ENCODE measurements around the gene RCOR2. TPM values are rescaled to one million over a fixed set of nuclear protein-coding genes. Genes with fewer than 3 reads are reported as not detected.
A peak's percentile ranks its signal among the peaks of the same experiment; 100 is the strongest.

RCOR2 gene
- total and polyA plus RNA-seq, 2 of the 13 experiments (the other 11 are each of a cell fraction or from before 2014, with no cell fraction given): 8.3 to 8.5 TPM

DNA sequence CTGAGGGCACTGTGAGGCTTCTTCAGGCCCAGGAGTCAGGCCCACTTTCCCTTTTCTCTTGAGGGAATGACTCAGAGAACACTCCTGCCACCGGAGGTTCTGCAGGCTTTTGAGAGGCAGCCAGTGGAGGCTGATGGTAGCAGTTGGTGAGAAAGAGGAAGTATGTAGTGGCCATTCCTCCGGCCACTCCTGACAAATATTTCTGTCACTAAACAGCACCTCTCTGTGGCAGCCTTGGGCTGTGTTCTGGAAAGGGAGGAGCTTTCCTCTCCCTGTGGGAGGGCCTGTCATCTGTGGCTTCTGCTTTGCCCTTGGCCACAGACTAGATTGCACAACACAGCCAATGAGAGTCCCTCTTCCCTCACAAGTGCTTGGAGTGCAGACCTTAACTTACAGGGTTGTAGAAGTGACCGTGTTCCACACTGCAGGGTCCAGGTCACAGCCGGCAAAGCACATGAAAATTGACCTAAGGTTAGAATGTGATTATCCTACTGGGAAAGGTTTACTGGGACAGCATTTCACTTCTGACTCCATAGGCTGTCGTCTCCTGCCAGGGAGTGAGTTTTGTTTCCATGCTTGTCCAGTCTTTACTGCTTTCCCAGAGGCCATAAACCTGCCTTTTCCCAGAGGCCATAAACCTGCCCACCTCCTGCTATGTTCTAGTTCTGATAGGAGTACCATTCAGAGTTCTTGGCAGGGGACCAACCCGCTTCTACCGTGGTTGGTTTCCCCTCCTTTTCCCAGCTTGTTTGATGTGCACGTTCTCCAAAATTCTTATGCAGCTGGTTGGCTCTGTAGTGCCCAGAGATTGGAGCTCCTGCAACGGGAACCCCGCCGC lies 44.8 kb downstream of the RCOR2 start (continued):
- TF ChIP-seq CHD2 (IDR thresholded peaks at IDR 0.05; ENCODE audit: low read depth, low read length) (no peak), ZNF552 (CRISPR knock-in tag; IDR thresholded peaks at IDR 0.05; ENCODE audit: borderline replicate concordance) (no peak), CEBPG (CRISPR knock-in tag; IDR thresholded peaks at IDR 0.05) (peak; percentile 100), ZKSCAN8 (CRISPR knock-in tag; IDR thresholded peaks at IDR 0.05; ENCODE audit: borderline replicate concordance) (peak; percentile 68; the same call in 1 of the 2 replicates), ZNF446 (CRISPR knock-in tag; IDR thresholded peaks at IDR 0.05) (no peak), GATAD2A (CRISPR knock-in tag; IDR thresholded peaks at IDR 0.05) (peak; percentile 92), BRF2 (CRISPR knock-in tag; IDR thresholded peaks at IDR 0.05) (no peak; the same call in 1 of the 2 replicates), ZNF619 (CRISPR knock-in tag; IDR thresholded peaks at IDR 0.05) (no peak), ZNF850 (CRISPR knock-in tag; conservative IDR thresholded peaks at IDR 0.05) (no peak), ZNF264 (CRISPR knock-in tag; IDR thresholded peaks at IDR 0.05) (no peak), KDM5A (IDR thresholded peaks at IDR 0.05; ENCODE audit: borderline replicate concordance, low read length) (no peak), RBFOX2 (IDR thresholded peaks at IDR 0.05; ENCODE audit: low read depth, low read length) (no peak), ZNF367 (CRISPR knock-in tag; IDR thresholded peaks at IDR 0.05; ENCODE audit: borderline replicate concordance) (no peak), DR1 (CRISPR knock-in tag; IDR thresholded peaks at IDR 0.05) (no peak), RFX3 (CRISPR knock-in tag; IDR thresholded peaks at IDR 0.05) (no peak), MEF2D (CRISPR knock-in tag; IDR thresholded peaks at IDR 0.05) (no peak), TEAD3 (CRISPR knock-in tag; optimal IDR thresholded peaks at IDR 0.05; ENCODE audit: borderline replicate concordance) (peak; percentile 86), ZNF780A (CRISPR knock-in tag; IDR thresholded peaks at IDR 0.05) (no peak), ZNF605 (CRISPR knock-in tag; IDR thresholded peaks at IDR 0.05) (0 out of 2 replicates have a peak, but pooled peaks have one; percentile 44), GTF2F1 (IDR thresholded peaks at IDR 0.05; ENCODE audit: low read length) (no peak), NAIF1 (CRISPR knock-in tag; IDR thresholded peaks at IDR 0.05; ENCODE audit: borderline replicate concordance) (no peak), SP2 (CRISPR knock-in tag; IDR thresholded peaks at IDR 0.05) (peak; percentile 29; the same call in 1 of the 2 replicates), TOPORS (CRISPR knock-in tag; IDR thresholded peaks at IDR 0.05) (no peak), JUN (CRISPR knock-in tag; IDR thresholded peaks at IDR 0.05) (no peak)
- TF ChIP-seq, protein P1, sequence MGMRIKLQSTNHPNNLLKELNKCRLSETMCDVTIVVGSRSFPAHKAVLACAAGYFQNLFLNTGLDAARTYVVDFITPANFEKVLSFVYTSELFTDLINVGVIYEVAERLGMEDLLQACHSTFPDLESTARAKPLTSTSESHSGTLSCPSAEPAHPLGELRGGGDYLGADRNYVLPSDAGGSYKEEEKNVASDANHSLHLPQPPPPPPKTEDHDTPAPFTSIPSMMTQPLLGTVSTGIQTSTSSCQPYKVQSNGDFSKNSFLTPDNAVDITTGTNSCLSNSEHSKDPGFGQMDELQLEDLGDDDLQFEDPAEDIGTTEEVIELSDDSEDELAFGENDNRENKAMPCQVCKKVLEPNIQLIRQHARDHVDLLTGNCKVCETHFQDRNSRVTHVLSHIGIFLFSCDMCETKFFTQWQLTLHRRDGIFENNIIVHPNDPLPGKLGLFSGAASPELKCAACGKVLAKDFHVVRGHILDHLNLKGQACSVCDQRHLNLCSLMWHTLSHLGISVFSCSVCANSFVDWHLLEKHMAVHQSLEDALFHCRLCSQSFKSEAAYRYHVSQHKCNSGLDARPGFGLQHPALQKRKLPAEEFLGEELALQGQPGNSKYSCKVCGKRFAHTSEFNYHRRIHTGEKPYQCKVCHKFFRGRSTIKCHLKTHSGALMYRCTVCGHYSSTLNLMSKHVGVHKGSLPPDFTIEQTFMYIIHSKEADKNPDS (CRISPR knock-in tag; IDR thresholded peaks at IDR 0.05): no peak
- TF ChIP-seq, protein P2, sequence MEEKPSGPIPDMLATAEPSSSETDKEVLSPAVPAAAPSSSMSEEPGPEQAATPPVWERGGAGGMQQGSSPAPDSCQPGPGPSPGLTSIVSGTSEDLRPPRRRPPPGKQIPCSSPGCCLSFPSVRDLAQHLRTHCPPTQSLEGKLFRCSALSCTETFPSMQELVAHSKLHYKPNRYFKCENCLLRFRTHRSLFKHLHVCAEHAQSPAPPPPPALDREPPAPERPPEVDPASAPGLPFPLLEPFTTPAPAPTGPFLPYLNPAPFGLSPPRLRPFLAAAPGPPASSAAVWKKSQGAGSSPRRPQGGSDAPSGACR (CRISPR knock-in tag; IDR thresholded peaks at IDR 0.05): 0 out of 2 replicates have a peak, but pooled peaks have one; percentile 30
- TF ChIP-seq, protein P3, sequence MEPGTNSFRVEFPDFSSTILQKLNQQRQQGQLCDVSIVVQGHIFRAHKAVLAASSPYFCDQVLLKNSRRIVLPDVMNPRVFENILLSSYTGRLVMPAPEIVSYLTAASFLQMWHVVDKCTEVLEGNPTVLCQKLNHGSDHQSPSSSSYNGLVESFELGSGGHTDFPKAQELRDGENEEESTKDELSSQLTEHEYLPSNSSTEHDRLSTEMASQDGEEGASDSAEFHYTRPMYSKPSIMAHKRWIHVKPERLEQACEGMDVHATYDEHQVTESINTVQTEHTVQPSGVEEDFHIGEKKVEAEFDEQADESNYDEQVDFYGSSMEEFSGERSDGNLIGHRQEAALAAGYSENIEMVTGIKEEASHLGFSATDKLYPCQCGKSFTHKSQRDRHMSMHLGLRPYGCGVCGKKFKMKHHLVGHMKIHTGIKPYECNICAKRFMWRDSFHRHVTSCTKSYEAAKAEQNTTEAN (CRISPR knock-in tag; conservative IDR thresholded peaks at IDR 0.05): 0 out of 2 replicates have a peak, but pooled peaks have one; percentile 37

Data from HepG2 (cell line).